GM18870 (cell line): ENCODE data around the gene P2RY6.

Experiments used
- ATAC-seq: cut with Tn5 transposase; IDR thresholded peaks from one replicate; pipeline ENCODE4 v1.9.1; 2021; ENCODE audit warnings: moderate library complexity; ENCODE audit not compliant: unreplicated experiment

Gene P2RY6

GRCh38 chr11:73331138-73331916 is 59.2 kb downstream of the P2RY6 start:
- no peak for ATAC-seq

GRCh38 chr11:73333173-73333572 is 61.0 kb downstream of the P2RY6 start:
- no peak for ATAC-seq

GRCh38 chr11:73333640-73334383 is 61.7 kb downstream of the P2RY6 start:
- no peak for ATAC-seq

DNA sequence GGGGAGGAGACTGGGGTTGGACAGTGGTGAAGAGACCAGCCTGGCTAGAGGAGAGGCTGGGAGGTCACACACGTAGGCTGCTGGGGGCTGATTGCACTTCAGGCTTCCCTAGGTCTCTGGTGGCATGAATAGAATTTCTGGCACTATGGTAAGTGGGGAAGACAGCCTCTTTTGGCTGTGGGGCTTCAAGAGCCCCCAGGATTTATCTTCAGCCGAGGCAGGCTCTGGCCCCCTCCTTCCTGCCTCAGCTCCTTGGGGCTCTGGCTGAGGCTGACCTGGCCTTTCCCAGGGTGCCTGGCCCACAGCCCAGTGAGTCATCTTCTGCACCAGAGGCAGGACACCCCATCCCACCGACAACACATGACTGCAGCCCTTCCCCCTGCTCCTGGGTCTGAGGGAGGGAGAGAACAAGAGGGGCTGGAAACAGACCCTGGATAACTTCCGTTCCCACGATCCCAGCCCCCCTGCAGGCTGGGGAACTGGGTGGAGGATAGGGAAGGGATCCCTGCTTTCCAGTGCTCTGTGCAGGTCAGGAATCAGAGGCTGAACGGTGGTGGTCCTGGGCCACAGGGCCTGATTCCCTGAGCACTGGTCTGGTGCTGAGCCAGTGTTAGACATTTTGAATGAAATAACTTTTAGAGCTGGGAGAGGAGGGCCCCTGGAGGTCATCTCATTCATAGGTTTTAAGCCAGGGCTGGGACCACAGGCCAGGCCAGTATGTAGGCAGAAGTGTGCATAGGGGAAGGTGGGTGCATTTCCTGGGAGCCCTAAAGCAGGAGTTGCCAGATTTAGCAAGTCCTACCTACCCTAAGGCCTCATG is 62.5 kb downstream of the P2RY6 start:
- no peak for ATAC-seq

GRCh38 chr11:73335204-73335923 is 63.2 kb downstream of the P2RY6 start:
- ATAC-seq = no peak

DNA sequence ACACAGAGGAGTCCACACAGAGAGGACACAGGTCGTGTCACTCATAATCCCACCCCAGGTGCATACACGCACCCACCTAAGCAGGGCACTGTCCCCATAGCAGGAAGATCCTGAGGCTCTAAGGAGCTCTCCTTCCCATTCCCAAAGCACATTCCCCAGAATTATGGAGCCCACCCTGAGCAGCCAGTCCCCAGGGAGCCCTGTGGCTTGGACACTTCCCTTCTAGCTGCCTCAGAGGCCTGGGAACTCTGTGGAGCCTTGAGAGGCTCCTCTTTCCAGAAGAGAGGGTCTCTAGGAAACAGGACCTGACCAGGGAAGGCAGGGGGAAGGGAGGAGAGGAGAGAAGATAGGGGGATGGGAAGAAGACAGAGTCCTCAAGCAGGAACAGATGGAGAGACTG is 65.7 kb downstream of the P2RY6 start:
- no peak for ATAC-seq

GRCh38 chr11:73338279-73338678 is 66.1 kb downstream of the P2RY6 start:
- no peak for ATAC-seq

DNA sequence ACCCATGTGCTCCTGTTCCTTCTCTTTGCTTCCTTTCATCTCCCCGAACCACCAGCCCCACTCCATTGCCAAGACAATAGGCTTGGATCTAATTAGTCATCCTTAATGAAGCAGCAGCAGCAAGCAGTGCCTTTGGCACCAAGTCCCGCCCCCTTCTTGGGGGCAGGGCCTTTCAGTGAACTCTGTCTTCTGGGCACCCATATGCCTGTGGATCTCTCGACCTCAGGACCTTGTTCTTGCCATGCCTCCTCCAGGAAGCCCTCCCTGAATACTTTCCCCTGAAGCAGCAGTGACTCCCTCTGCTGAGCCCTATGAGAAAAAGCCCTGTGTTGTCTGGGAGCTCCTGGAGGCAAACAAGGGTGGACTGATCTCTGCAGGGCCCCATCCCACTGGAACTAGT is 68.0 kb downstream of the P2RY6 start:
- no peak for ATAC-seq

DNA sequence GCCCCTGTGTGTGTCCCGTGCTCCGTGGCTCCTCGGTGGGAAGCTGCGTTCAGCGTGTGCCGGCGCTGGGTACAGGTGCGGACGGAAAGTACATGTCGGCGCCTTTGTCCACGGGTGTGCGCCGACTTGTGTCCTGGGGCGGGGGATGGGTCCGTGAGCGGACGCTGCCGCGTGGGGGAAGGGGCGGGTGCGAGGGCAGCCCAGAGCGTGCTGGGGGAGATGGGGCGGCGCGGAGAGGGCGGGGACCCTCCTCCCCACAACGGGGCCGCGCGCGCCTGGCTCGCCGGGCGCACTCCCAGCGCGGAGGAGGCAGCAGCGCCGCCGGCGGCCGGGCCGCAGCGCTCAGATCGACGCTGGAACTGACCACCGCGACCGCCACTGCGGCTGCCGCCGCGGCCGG is 70.5 kb downstream of the P2RY6 start:
- ATAC-seq = no peak

DNA sequence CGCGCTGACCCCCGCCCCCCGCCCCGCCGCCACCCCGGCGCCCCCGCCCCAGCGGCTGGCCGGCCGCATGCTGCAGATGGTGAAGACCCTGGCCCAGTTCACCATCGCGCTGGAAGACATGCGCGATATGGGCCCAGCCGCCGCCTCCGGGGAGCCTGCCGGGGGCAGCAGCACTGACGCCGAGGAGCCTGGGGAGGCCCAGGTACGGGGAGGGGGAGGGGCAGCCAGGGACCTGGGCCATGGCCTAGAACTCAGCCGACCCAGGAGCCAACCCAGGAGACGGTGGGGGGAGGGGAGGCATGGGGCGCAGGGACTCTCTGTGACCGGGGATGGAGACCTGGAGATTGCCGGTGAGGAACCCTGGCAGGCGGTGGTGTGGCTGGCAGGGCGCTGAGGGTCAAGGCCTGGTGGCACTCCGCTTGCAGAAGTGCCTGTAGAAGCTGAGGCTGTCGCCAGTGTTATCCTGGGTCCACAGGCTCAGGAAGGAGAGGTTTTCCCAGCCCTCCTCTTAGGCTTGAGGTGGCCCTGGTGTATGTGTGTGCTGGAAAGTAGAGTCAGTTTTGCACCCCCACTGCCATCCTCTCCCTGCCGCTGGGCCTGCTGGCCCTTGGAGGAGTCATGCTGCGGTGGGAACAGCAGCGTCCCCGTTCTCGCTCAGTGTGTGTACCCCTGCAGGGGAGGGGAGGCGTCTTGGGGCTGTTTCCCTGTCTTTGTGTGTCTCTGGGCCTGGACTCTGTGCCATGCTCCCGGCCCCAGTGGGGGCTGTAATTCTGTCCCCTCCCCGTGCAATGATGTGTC is 71.1 kb downstream of the P2RY6 start:
- no peak for ATAC-seq

GRCh38 chr11:73344191-73344607 is 72.1 kb downstream of the P2RY6 start:
- no peak for ATAC-seq

GRCh38 chr11:73345481-73346160 is 73.5 kb downstream of the P2RY6 start:
- ATAC-seq = no peak

GRCh38 chr11:73346186-73346935 is 74.2 kb downstream of the P2RY6 start:
- ATAC-seq = no peak

- no peak for ATAC-seq
These were observed 74.9 kb downstream of the P2RY6 start for GRCh38 chr11:73347067-73347466.
